Hepatocyte (in vitro differentiated cells): Measurements from ENCODE around the gene KIN. TPM values are rescaled to one million over a fixed set of nuclear protein-coding genes. Genes with fewer than 3 reads are reported as not detected.

Experiments used
- DNase-seq: peaks from one replicate; pipeline ENCODE4 v3.0.0-alpha.2; 2016; ENCODE audit warnings: low spot score
- H2AFZ ChIP-seq: fragments of 200-600 bp; sonication (generic); 2 replicates; pipeline ENCODE4 v1.6.0; 2016; ENCODE audit warnings: antibody characterized with exemption, mild to moderate bottlenecking
- H3K27ac ChIP-seq: fragments of 200-600 bp; sonication (generic); 2 replicates; pipeline ENCODE4 v1.5.1; 2016; ENCODE audit warnings: mild to moderate bottlenecking
- H3K27me3 ChIP-seq: fragments of 200-600 bp; sonication (generic); 2 replicates; pipeline ENCODE4 v1.6.1; 2016
- H3K36me3 ChIP-seq: fragments of 200-600 bp; sonication (generic); replicated peaks from 2 replicates; pipeline ENCODE4 v1.5.1; 2016; ENCODE audit warnings: low read depth; ENCODE audit not compliant: insufficient read depth
- H3K4me1 ChIP-seq: fragments of 200-600 bp; sonication (generic); 2 replicates; pipeline ENCODE4 v1.5.1; 2016; ENCODE audit warnings: mild to moderate bottlenecking, moderate library complexity; ENCODE audit not compliant: insufficient read depth
- H3K4me2 ChIP-seq: fragments of 200-600 bp; sonication (generic); 2 replicates; pipeline ENCODE4 v1.6.0; 2016
- H3K4me3 ChIP-seq: fragments of 200-600 bp; sonication (generic); 2 replicates; pipeline ENCODE4 v1.5.1; 2016; ENCODE audit warnings: mild to moderate bottlenecking
- H3K79me2 ChIP-seq: fragments of 200-600 bp; sonication (generic); 2 replicates; pipeline ENCODE4 v1.6.0; 2017; ENCODE audit warnings: mild to moderate bottlenecking
- H3K9me2 ChIP-seq: fragments of 200-600 bp; sonication (generic); replicated peaks from 2 replicates; pipeline ENCODE4 v1.6.0; 2017; ENCODE audit warnings: mild to moderate bottlenecking; ENCODE audit not compliant: insufficient read depth
- H3K9me3 ChIP-seq: fragments of 200-600 bp; sonication (generic); 2 replicates; pipeline ENCODE4 v1.5.1; 2016; ENCODE audit warnings: low read depth, mild to moderate bottlenecking
- H4K20me1 ChIP-seq: fragments of 200-600 bp; sonication (generic); 2 replicates; pipeline ENCODE4 v1.6.0; 2016; ENCODE audit warnings: mild to moderate bottlenecking; ENCODE audit not compliant: insufficient read depth, poor library complexity, severe bottlenecking
- EZH2 ChIP-seq: fragments of 200-600 bp; sonication (generic); IDR thresholded peaks from 2 replicates; pipeline ENCODE4 v1.6.1; 2016; ENCODE audit warnings: antibody characterized with exemption, mild to moderate bottlenecking, borderline replicate concordance
- EZH2phosphoT487 ChIP-seq: fragments of 200-600 bp; sonication (generic); IDR thresholded peaks from one replicate; pipeline ENCODE4 v1.6.1; 2018; ENCODE audit warnings: antibody characterized with exemption, mild to moderate bottlenecking, low read depth, moderate library complexity; ENCODE audit not compliant: unreplicated experiment, severe bottlenecking
- WGBS: methylation state at CpG from one replicate; pipeline ENCODE4 v1.1.6; 2016; ENCODE audit warnings: low lambda C conversion rate; ENCODE audit errors: missing lambda C conversion rate; 5-methylcytosine and 5-hydroxymethylcytosine counted together
- polyA plus RNA-seq: library from polyadenylated mRNA; unstranded; fragments of >200 nt; fragmentation: Nextera tagmentation; extraction: Ambion mirVana; gene quantifications from 2 replicates; pipeline ENCODE4 v1.2.1, GENCODE V29; 2016
- total RNA-seq: library from RNA; depleted of rRNA; stranded (reverse); fragments of >200 nt; gene quantifications from 2 replicates; pipeline ENCODE4 v1.2.3, GENCODE V29; 2014
- TF ChIP-seq, protein P1 (sequence below): fragments of 200-600 bp; sonication (generic); IDR thresholded peaks from 2 replicates; pipeline ENCODE4 v1.5.1; 2016; ENCODE audit warnings: antibody characterized with exemption, mild to moderate bottlenecking; ENCODE audit not compliant: poor library complexity

KIN gene
- total and polyA plus RNA-seq, 2 experiments from 2014 or later, result 10.6 to 11.4 TPM

GRCh38 chr10:7802606-7803005 lies 14.8 kb upstream of the KIN start:
- Histone ChIP-seq H3K9me3 (no peaks in the 10 kb centered on the region), H3K36me3 (no peaks in the 10 kb centered on the region), H3K9me2 (no peaks in the 10 kb centered on the region), H3K4me1 (no peaks in the 10 kb centered on the region), H3K79me2 (peaks cover 21% of the 10 kb centered on the region), H4K20me1 (peaks cover 2% of the 10 kb centered on the region), H3K4me3 (no peak overlapping the region), H3K27ac (no peak overlapping the region), H3K27me3 (no peaks in the 10 kb centered on the region), H3K4me2 (no peak overlapping the region), H2AFZ (no peak overlapping the region)
- DNase-seq, result no peak
- WGBS, result 95% methylated on average over 4 of the region's 4 CpGs
- TF ChIP-seq, protein P1, sequence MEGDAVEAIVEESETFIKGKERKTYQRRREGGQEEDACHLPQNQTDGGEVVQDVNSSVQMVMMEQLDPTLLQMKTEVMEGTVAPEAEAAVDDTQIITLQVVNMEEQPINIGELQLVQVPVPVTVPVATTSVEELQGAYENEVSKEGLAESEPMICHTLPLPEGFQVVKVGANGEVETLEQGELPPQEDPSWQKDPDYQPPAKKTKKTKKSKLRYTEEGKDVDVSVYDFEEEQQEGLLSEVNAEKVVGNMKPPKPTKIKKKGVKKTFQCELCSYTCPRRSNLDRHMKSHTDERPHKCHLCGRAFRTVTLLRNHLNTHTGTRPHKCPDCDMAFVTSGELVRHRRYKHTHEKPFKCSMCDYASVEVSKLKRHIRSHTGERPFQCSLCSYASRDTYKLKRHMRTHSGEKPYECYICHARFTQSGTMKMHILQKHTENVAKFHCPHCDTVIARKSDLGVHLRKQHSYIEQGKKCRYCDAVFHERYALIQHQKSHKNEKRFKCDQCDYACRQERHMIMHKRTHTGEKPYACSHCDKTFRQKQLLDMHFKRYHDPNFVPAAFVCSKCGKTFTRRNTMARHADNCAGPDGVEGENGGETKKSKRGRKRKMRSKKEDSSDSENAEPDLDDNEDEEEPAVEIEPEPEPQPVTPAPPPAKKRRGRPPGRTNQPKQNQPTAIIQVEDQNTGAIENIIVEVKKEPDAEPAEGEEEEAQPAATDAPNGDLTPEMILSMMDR, result no peak
- TF ChIP-seq EZH2 (no peak), EZH2phosphoT487 (no peak)

DNA sequence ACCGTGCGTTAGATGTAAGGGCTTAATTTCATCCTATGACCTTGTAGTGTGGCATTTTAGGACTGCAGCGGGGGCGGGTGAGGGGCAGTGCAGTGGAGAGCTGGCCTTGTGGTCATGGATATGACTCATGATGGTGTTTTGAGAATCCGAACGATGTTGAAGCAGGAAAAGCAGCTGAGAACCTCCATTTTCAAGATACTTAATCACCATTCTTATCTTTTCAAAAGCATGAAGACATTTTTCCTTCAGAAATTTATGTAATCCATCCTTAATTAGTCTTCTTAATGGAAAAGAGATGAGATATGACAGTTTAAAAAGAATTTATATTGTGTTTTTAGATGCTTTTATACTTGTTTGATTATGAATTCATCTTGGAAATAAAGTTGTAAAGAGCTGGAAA lies 9.8 kb upstream of the KIN start:
- peak overlapping the region; percentile 49 for H3K27ac ChIP-seq
- peaks cover 33% of the 10 kb centered on the region for H4K20me1 ChIP-seq
- H3K9me2 ChIP-seq, result no peaks in the 10 kb centered on the region
- no peak overlapping the region for H2AFZ ChIP-seq
- WGBS, result 75% methylated on average over 6 of the region's 6 CpGs
- no peaks in the 10 kb centered on the region for H3K9me3 ChIP-seq
- H3K36me3 ChIP-seq, result no peaks in the 10 kb centered on the region
- peaks cover 63% of the 10 kb centered on the region for H3K79me2 ChIP-seq
- no peak overlapping the region for H3K4me2 ChIP-seq
- H3K4me1 ChIP-seq, result no peaks in the 10 kb centered on the region
- DNase-seq, result peak; percentile 43
- H3K4me3 ChIP-seq, result no peak overlapping the region
- H3K27me3 ChIP-seq, result no peaks in the 10 kb centered on the region
- TF ChIP-seq, protein P1, result no peak
- TF ChIP-seq EZH2 (no peak), EZH2phosphoT487 (no peak)

DNA sequence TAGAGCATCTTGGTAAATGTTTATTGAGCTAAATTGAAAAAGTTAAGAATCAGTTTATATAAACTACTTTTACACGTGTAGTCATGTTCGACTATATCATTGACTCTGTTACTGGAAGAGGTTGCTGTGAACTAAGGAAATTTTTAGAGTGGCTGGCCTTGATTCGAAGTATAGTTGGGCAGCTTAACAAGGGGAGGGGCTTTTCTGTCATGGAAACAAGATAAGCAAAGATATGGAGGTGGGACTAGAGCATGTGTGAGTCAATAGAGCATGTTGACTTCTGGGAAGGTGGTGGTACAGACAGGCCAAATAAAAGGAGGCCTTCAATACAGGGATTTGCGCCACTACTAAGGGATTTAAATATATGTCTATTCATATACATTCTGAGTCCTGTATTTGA lies 7.8 kb upstream of the KIN start:
- H3K4me1 ChIP-seq, result peaks cover 1% of the 10 kb centered on the region
- H3K27me3 ChIP-seq, result no peaks in the 10 kb centered on the region
- no peak overlapping the region for H3K4me3 ChIP-seq
- no peak overlapping the region for H2AFZ ChIP-seq
- H4K20me1 ChIP-seq, result peaks cover 52% of the 10 kb centered on the region
- H3K9me3 ChIP-seq, result no peaks in the 10 kb centered on the region
- peak overlapping the region; percentile 38 for H3K4me2 ChIP-seq
- H3K9me2 ChIP-seq, result no peaks in the 10 kb centered on the region
- no peaks in the 10 kb centered on the region for H3K36me3 ChIP-seq
- TF ChIP-seq, protein P1, result no peak
- TF ChIP-seq EZH2phosphoT487 (no peak), EZH2 (no peak)
- peak; percentile 75 for DNase-seq
- 39% methylated on average over 4 of the region's 4 CpGs for WGBS
- peak overlapping the region; percentile 31 for H3K27ac ChIP-seq
- peaks cover 82% of the 10 kb centered on the region for H3K79me2 ChIP-seq
